Right renal pelvis (tissue), 4 donors: ENCODE results near the gene PDE2A. TPM values are rescaled to one million over a fixed set of nuclear protein-coding genes. Genes with fewer than 3 reads are reported as not detected.

Source experiments
- DNase-seq, 4 donors: peaks; one replicate each; pipeline ENCODE4 v3.0.0-alpha.2; 2013; ENCODE audit warnings: low read depth in 4 of 4, low spot score in 3 of 4, missing footprints in 1 of 4
- polyA plus RNA-seq, 4 donors: library from polyadenylated mRNA; unstranded; fragments of 120-200 nt; gene quantifications; one replicate each; pipeline ENCODE4 v1.2.1, GENCODE V29; 2013; ENCODE audit not compliant: insufficient read length in 4 of 4

Gene PDE2A
- polyA plus RNA-seq, 4 donors = 15.1 to 16.2 (median 15.9) TPM

- no peak for DNase-seq
Measured at GRCh38 chr11:72641522-72642042, 32.6 kb downstream of the PDE2A start.

- no peak for DNase-seq
Measured at GRCh38 chr11:72639502-72640375, 34.5 kb downstream of the PDE2A start.

DNA sequence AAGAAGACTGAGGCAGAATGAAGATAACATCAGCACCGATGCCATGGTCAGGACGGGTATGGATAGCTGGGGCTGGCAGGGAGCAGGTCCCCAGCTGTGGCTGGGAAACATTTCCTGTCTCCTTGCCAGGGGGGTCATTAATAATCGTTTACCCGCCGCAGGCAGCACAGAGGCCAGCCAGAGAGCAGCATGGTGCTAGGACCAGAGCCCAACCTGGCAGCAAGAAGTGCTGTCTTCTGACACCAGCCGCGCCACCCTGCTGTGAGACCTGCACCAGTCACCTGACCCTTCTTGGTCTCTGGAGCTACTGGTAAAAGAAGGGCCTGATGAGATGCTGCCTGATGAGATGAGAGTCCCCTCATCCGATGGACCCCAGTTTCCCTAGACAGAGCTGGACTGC lies 36.3 kb downstream of the PDE2A start:
- no peak for DNase-seq

GRCh38 chr11:72637198-72637597 lies 37.0 kb downstream of the PDE2A start:
- DNase-seq = no peak

DNA sequence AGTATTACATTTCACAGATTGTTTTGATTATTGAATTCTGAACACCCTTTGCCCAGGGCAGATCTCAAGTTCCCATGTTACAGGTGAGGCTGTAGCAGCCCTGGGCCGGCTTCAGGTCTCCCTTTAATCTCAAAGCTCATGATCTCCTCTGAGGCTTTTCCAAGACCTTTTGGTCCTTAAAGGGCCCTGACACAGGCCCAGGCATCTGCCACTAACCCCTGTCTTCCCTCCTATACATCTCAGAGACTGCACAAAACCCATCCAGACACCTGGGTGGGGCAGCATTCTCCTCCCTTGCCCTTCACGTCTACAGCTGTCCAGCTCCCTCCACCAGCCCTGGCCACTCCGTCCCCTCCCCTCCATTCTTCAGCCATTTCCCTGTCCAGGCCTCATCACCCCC lies 37.8 kb downstream of the PDE2A start:
- DNase-seq = no peak

GRCh38 chr11:72635933-72636332 lies 38.3 kb downstream of the PDE2A start:
- DNase-seq = no peak

- DNase-seq = no peak
Measured at GRCh38 chr11:72635309-72635915, 38.8 kb downstream of the PDE2A start.

- DNase-seq = no peak
Measured at GRCh38 chr11:72634472-72635095, 39.6 kb downstream of the PDE2A start.

DNA sequence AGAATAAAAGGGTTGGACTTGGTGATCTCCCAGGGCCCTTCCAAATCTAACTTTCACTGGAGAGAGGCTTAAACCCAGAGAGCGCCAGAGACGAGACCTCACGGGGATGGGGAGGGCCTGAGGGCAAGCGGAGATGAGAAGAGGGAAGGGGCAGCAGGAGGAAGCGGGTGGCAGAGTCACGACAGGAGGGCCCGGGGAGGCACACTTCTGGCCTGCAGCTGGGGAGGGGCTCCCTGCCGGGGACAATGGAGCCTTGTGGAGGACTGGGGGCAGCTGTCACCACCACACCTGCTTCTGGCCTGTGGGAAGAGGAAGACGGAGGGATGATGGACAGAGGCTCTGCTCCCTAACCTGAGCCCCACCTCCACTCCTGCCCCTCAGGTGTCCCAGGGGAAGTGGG lies 40.2 kb downstream of the PDE2A start:
- DNase-seq = no peak

DNA sequence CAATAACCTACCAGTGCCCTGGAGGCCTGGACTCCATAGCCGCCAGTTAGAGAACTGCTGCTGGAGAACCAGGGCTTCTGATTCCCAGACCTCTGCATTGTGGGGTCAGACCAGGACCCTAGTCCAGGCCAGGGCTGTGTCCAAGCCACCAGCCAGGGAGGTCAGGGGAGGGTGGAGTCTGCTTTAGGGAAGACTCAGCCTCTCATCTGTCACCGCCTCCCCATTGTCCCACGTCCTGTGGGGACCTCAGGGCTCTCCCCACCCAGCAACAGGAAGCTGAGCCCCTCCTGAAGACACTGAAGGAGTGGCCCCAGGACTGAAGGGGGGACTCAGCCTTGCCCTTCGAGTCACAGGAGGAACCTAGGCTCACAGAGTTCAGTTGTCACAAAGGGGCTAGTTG lies 41.2 kb downstream of the PDE2A start:
- DNase-seq = no peak

GRCh38 chr11:72631806-72632731 lies 42.2 kb downstream of the PDE2A start:
- no peak for DNase-seq

- no peak for DNase-seq
Measured at GRCh38 chr11:72630104-72630852, 43.9 kb downstream of the PDE2A start.

DNA sequence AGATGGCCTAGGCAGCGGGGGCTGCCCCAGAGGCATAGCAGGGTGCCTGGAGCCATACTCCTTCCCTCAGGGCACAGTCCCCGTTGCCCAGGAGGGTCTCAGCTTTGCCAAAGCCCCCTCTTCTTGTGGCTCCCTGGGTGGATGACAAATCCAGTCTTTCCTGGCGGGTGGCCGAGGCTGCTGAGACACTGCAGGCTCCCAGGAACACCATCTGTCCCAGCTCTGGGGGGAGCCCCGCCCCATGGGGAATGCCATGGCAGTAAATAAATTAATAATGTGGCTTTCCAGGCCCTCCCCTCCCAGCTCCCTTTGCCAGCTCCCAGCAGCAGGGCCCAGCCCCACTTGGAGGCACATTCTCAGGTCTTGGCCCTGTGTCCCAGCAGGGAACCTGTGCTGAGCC lies 45.0 kb downstream of the PDE2A start:
- DNase-seq = no peak

GRCh38 chr11:72627594-72628281 lies 46.5 kb downstream of the PDE2A start:
- DNase-seq = no peak

DNA sequence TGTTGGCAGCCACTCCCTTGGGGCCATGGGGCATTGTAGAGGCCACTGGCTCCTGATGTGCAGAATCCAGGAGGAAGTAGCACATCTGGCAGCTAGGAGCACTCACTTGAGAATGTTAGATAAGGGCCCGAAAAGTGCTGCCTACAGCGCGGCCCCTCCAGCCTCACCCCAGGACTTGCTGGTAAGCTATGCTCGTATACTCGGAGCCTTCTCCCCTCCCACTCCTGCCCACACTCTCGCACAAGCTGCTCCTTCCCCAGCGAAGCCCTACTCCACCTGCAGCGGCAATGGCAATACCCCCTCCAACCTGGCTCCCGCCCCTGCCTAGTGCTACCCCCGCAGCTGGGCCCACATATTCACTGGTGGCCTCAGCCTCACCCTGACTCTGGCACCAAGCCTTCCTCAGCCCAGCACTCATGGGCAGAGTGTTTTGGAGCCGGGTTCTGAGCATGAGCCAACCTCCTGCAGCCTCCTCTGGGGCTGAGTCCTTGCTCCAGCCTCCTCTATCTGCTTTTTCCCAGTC lies 47.7 kb downstream of the PDE2A start:
- DNase-seq = no peak

- peak in 1 of 4 donors; percentile 33 for DNase-seq
Measured at GRCh38 chr11:72625691-72626413, 48.4 kb downstream of the PDE2A start.

DNA sequence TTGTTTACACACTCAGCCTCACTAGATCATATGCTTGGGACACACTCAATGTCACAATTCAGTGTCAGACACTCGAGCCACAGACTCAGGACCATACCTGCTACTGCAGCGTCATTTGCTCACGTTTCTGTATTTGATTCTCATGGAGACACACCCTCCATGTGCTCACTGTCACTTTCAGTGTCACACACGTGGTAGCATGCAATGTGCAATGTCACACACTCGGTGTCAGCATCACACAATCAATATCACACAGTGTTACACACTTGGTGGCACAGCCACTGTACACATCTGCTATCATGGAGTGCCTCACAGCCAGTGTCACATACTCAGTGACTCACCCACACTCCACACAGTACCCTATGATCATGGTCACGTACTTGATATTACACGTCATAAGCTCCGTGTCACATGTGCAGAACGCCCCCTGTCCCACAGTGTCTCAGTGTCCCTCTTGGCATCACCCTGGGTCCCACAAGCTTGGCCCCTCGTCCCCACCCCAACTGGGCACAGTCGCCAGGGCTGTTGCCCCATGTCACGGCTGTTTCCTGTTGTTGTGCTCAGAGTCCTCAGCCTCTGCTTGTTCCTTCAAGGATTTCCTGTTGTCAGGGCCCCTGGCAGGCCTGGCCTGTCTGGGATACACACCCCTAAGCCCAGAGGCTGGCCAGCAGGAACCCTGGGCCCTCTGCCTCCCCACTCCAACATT lies 49.6 kb downstream of the PDE2A start:
- no peak for DNase-seq

DNA sequence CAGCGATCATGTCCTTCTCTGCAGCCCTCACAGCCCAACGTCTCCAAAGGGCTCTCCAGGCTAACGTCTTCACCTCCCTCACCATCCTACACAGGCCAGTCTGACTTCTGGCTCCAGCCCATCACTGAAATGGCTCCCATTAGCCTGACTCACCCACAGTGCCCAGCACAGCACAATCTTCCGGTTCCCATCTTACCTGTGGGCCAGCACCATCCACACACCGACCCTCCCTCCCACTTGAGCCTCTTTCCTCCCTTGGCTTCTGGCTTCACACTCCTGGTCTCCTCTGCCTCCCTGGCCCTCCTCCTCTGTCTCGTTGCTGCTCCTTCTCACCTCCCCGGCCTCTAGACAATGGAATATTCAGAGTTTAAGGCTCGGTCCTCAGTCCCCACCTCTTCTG lies 51.2 kb downstream of the PDE2A start:
- DNase-seq = no peak
